ENCODE measurements around the gene RRM1.

DNA sequence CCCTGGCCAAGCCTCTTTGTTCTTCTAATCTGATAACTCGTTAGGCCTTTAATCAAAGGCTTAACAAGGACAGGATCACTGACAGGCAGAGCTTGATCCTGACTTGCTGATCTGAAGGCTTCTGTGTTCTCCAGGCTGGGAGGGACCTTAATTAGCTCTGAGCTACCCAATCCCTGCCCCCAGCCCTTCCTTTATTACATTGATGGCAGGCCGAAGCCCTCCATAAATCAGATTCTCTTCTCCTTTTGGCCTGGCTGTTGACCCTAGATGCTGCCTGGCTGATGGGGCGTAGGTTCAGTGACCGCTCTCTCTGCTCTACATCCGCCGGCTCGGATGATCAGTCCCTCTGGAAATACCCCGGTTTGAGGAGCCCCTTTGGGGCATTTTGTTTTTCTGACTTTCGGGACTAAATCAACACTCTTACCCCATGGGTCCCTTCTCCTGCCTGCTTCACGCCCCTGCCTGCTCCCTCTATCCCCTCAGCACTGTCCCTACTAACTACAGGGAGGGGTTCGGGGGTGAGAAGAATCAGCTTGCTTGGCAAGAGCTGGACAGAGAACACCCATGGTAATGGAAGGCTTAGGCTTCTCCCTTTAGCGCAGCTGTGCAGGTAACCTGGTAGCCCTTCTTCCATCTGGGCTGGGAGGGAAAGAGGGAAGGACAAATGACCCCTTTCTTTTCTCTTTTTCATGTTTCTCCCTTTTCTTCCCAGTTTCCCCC, 10.0 kb upstream of the RRM1 start:
- TF ChIP-seq POLR2A (IDR thresholded peaks at IDR 0.05) (no peak), POLR2AphosphoS5 (IDR thresholded peaks at IDR 0.05) (no peak)

All from sigmoid colon (tissue), 4 donors.